ENCODE data around the gene TTR. TPM values are rescaled to one million over a fixed set of nuclear protein-coding genes. Genes with fewer than 3 reads are reported as not detected.

TTR gene
- total RNA-seq, 1 experiment from 2014 or later: not detected

DNA sequence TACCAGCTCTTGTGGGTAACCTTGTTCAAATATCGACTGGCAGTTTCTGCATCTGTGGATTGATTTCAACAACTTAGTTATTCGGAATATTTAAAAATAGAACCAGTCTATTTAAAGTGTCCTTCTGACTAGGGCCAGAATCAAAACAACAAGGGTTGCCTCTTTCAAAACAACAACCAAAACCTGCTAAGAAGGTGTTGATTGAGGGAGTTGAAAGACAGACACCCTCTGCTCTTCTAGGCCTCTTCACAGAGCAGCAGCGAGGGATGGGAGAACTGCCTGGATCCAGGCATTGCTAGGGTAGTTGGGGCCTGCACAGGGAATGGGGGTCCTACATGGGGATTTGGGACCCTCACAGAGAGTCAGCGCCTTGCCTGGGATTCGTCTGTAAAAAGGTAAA lies 19.8 kb downstream of the TTR start:
- Histone ChIP-seq H3K9me3 (ENCODE audit: low read length) (no peaks in the 10 kb centered on the region), H3K4me2 (ENCODE audit: low read length) (no peak overlapping the region), H3K4me1 (ENCODE audit: insufficient read depth, low read length) (no peaks in the 10 kb centered on the region), H3K9ac (ENCODE audit: low read length) (no peak overlapping the region), H4K20me1 (ENCODE audit: low read length) (no peaks in the 10 kb centered on the region), H3K79me2 (ENCODE audit: low read length) (no peaks in the 10 kb centered on the region), H3K4me3 (ENCODE audit: low read length) (no peak overlapping the region), H3K36me3 (ENCODE audit: low read depth, low read length) (no peaks in the 10 kb centered on the region), H3K27me3 (ENCODE audit: low read length) (no peaks in the 10 kb centered on the region), H3K9me2 (replicated peaks; ENCODE audit: low read length) (no peaks in the 10 kb centered on the region), H3K27ac (ENCODE audit: low read length) (no peak overlapping the region), H2AFZ (ENCODE audit: low read length) (no peak overlapping the region), H3F3A (ENCODE audit: low read length, unreplicated experiment) (no peaks in the 10 kb centered on the region)
- TF ChIP-seq EZH2phosphoT487 (IDR thresholded peaks at IDR 0.05; ENCODE audit: borderline replicate concordance, low read length): no peak
- ChIA-PET CTCF (no interaction called here), POLR2A (ENCODE audit: unreplicated experiment) (no interaction called here)
- no peak for DNase-seq
- intact Hi-C loops (cut with micrococcal nuclease): no loop called here
- BruUV-seq (replicated peaks): no TSS peak
- no peak for ATAC-seq

DNA sequence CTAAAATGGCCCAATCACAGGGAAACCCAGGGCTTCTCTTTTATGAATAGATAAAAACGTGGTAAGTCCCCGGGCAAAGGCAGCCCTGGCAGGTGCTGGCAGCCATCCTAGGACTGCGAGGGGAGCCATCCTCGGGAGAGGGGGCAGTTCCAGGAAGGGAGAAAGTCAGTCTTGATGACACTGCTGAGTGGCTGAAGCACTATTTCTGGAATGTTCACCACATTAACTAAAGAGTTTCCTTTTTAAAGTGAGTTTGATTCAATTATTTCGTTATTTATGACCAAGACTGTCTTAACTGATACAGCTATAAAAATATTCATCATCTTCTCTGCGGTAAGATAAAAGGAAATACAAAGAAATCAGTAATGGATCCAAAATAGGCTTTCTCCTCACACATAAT lies 20.4 kb downstream of the TTR start:
- Histone ChIP-seq H3K9me2 (replicated peaks; ENCODE audit: low read length) (no peaks in the 10 kb centered on the region), H3K9me3 (ENCODE audit: low read length) (no peaks in the 10 kb centered on the region), H3K27ac (ENCODE audit: low read length) (no peak overlapping the region), H3K36me3 (ENCODE audit: low read depth, low read length) (no peaks in the 10 kb centered on the region), H4K20me1 (ENCODE audit: low read length) (no peaks in the 10 kb centered on the region), H2AFZ (ENCODE audit: low read length) (no peak overlapping the region), H3K4me1 (ENCODE audit: insufficient read depth, low read length) (no peaks in the 10 kb centered on the region), H3F3A (ENCODE audit: low read length, unreplicated experiment) (no peaks in the 10 kb centered on the region), H3K79me2 (ENCODE audit: low read length) (no peaks in the 10 kb centered on the region), H3K4me3 (ENCODE audit: low read length) (no peak overlapping the region), H3K9ac (ENCODE audit: low read length) (no peak overlapping the region), H3K4me2 (ENCODE audit: low read length) (no peak overlapping the region), H3K27me3 (ENCODE audit: low read length) (no peaks in the 10 kb centered on the region)
- no peak for ATAC-seq
- ChIA-PET POLR2A (ENCODE audit: unreplicated experiment) (no interaction called here), CTCF (no interaction called here)
- intact Hi-C loops (cut with micrococcal nuclease): no loop called here
- BruUV-seq (replicated peaks): no TSS peak
- TF ChIP-seq EZH2 (IDR thresholded peaks at IDR 0.05; ENCODE audit: low read length, unreplicated experiment) (no peak), EZH2phosphoT487 (IDR thresholded peaks at IDR 0.05; ENCODE audit: borderline replicate concordance, low read length) (no peak)
- TF ChIP-seq, protein P1, sequence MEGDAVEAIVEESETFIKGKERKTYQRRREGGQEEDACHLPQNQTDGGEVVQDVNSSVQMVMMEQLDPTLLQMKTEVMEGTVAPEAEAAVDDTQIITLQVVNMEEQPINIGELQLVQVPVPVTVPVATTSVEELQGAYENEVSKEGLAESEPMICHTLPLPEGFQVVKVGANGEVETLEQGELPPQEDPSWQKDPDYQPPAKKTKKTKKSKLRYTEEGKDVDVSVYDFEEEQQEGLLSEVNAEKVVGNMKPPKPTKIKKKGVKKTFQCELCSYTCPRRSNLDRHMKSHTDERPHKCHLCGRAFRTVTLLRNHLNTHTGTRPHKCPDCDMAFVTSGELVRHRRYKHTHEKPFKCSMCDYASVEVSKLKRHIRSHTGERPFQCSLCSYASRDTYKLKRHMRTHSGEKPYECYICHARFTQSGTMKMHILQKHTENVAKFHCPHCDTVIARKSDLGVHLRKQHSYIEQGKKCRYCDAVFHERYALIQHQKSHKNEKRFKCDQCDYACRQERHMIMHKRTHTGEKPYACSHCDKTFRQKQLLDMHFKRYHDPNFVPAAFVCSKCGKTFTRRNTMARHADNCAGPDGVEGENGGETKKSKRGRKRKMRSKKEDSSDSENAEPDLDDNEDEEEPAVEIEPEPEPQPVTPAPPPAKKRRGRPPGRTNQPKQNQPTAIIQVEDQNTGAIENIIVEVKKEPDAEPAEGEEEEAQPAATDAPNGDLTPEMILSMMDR (conservative IDR thresholded peaks at IDR 0.05; ENCODE audit: low read depth, low read length): no peak
- DNase-seq: no peak

DNA sequence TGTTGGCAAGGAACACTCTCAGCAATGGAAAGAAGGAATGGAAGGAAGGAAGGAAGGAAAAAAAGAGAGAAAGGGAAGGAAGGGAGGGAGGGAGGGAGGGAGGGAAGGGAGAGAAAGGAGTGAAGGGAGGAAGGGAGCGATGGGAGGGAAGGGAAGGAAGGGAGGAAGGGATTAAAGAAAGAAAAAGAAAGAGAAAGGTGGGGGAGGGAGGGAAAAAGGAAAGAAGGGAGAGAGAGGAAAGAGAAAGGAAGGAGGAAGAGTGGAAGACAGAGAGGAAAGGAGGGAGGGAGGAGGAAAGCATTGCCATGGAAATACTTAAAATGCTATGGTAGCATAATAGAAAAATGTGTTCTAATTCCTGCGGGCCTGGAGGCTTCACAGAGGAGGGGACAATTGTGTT lies 22.4 kb downstream of the TTR start:
- H3K4me1 ChIP-seq (ENCODE audit: insufficient read depth, low read length): no peaks in the 10 kb centered on the region
- H3K9me2 ChIP-seq (replicated peaks; ENCODE audit: low read length): no peaks in the 10 kb centered on the region
- intact Hi-C loops (cut with micrococcal nuclease): no loop called here
- no peaks in the 10 kb centered on the region for H3K9me3 ChIP-seq (ENCODE audit: low read length)
- DNase-seq (no peak), ATAC-seq (no peak)
- no peak overlapping the region for H3K9ac ChIP-seq (ENCODE audit: low read length)
- H3K27ac ChIP-seq (ENCODE audit: low read length): no peak overlapping the region
- no peaks in the 10 kb centered on the region for H3K36me3 ChIP-seq (ENCODE audit: low read depth, low read length)
- H2AFZ ChIP-seq (ENCODE audit: low read length): no peak overlapping the region
- H3F3A ChIP-seq (ENCODE audit: low read length, unreplicated experiment): no peaks in the 10 kb centered on the region
- POLR2A ChIA-PET (ENCODE audit: unreplicated experiment): no interaction called here
- no peak overlapping the region for H3K4me2 ChIP-seq (ENCODE audit: low read length)
- H3K27me3 ChIP-seq (ENCODE audit: low read length): no peaks in the 10 kb centered on the region
- CTCF ChIA-PET: no interaction called here
- H3K79me2 ChIP-seq (ENCODE audit: low read length): no peaks in the 10 kb centered on the region
- no peaks in the 10 kb centered on the region for H4K20me1 ChIP-seq (ENCODE audit: low read length)
- BruUV-seq (replicated peaks): no TSS peak
- no peak overlapping the region for H3K4me3 ChIP-seq (ENCODE audit: low read length)
- TF ChIP-seq, protein P1 (conservative IDR thresholded peaks at IDR 0.05; ENCODE audit: low read depth, low read length): no peak
- TF ChIP-seq EZH2phosphoT487 (IDR thresholded peaks at IDR 0.05; ENCODE audit: borderline replicate concordance, low read length): no peak
